GM06990 (cell line): ENCODE measurements around the gene CBX8.

Source experiments
- DNase-seq: peaks from one replicate; pipeline ENCODE4 v3.0.0-alpha.2; 2011; ENCODE audit not compliant: insufficient read length; ENCODE audit errors: extremely low read depth
- H3K27me3 ChIP-seq: replicated peaks from 2 replicates; pipeline ENCODE4 v1.6.0; 2011; ENCODE audit warnings: low read length; ENCODE audit not compliant: control insufficient read depth, insufficient read depth
- H3K36me3 ChIP-seq: 2 replicates; pipeline ENCODE4 v1.5.1; 2011; ENCODE audit warnings: low read length; ENCODE audit not compliant: control insufficient read depth, insufficient read depth
- H3K4me3 ChIP-seq: replicated peaks from 2 replicates; pipeline ENCODE4 v1.5.1; 2011; ENCODE audit warnings: low read depth, mild to moderate bottlenecking, control low read depth, low read length
- CTCF ChIP-seq: IDR thresholded peaks from 2 replicates; pipeline ENCODE4 v1.5.1; 2011; ENCODE audit warnings: low read length, control low read depth, mild to moderate bottlenecking, inconsistent platforms; ENCODE audit not compliant: insufficient read depth, poor library complexity, severe bottlenecking

The CBX8 gene

GRCh38 chr17:79833110-79833450 lies 36.2 kb upstream of the CBX8 start:
- H3K27me3 ChIP-seq: no peaks in the 10 kb centered on the region
- DNase-seq: no peak
- H3K36me3 ChIP-seq: peaks cover 6% of the 10 kb centered on the region
- no peak for TF ChIP-seq CTCF
- H3K4me3 ChIP-seq: no peak overlapping the region

GRCh38 chr17:79832218-79833109 lies 35.6 kb upstream of the CBX8 start:
- peaks cover 6% of the 10 kb centered on the region for H3K36me3 ChIP-seq
- H3K27me3 ChIP-seq: no peaks in the 10 kb centered on the region
- no peak for DNase-seq
- no peak overlapping the region for H3K4me3 ChIP-seq
- no peak for TF ChIP-seq CTCF

GRCh38 chr17:79831265-79832217 lies 34.7 kb upstream of the CBX8 start:
- no peak for DNase-seq
- TF ChIP-seq CTCF: no peak
- H3K36me3 ChIP-seq: peaks cover 6% of the 10 kb centered on the region

GRCh38 chr17:79830763-79831264 lies 33.9 kb upstream of the CBX8 start:
- no peak for TF ChIP-seq CTCF
- Histone ChIP-seq H3K4me3 (no peak overlapping the region), H3K27me3 (no peaks in the 10 kb centered on the region), H3K36me3 (peaks cover 5% of the 10 kb centered on the region)
- DNase-seq: no peak

More at GRCh38 chr17:79831265-79832217, 34.7 kb upstream of the CBX8 start:
- no peaks in the 10 kb centered on the region for H3K27me3 ChIP-seq
- H3K4me3 ChIP-seq: no peak overlapping the region

DNA sequence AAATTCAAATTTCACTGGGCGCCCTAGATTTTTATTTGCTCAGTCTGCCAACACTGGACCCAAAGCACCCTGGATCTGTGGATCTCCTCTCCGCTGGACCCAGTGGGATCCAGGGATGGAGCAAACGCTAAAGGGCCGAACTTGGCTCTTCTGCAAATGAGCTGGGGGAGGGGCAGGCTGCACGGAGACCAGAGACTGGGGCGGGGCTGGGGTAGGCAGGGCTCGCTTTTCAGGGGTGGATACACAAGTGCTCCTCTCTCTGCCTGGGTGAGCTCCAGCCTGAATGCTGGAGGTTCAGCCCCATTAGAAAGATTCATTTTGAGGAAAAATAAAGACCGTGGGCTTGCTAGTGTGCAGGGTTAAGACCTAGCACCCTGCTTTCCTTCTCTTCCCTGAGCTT lies 33.4 kb upstream of the CBX8 start:
- no peak for DNase-seq
- H3K36me3 ChIP-seq: peaks cover 4% of the 10 kb centered on the region; the same call in 1 of the 2 replicates
- no peak for TF ChIP-seq CTCF
- no peaks in the 10 kb centered on the region for H3K27me3 ChIP-seq
- no peak overlapping the region for H3K4me3 ChIP-seq
